ENCODE data around the gene NTM.

GRCh38 chr11:132137289-132137980, 767.0 kb downstream of the NTM start:
- TF ChIP-seq, protein P1, sequence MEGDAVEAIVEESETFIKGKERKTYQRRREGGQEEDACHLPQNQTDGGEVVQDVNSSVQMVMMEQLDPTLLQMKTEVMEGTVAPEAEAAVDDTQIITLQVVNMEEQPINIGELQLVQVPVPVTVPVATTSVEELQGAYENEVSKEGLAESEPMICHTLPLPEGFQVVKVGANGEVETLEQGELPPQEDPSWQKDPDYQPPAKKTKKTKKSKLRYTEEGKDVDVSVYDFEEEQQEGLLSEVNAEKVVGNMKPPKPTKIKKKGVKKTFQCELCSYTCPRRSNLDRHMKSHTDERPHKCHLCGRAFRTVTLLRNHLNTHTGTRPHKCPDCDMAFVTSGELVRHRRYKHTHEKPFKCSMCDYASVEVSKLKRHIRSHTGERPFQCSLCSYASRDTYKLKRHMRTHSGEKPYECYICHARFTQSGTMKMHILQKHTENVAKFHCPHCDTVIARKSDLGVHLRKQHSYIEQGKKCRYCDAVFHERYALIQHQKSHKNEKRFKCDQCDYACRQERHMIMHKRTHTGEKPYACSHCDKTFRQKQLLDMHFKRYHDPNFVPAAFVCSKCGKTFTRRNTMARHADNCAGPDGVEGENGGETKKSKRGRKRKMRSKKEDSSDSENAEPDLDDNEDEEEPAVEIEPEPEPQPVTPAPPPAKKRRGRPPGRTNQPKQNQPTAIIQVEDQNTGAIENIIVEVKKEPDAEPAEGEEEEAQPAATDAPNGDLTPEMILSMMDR (IDR thresholded peaks at IDR 0.05) = no peak
- no peak for TF ChIP-seq POLR2A (IDR thresholded peaks at IDR 0.05)
- TF ChIP-seq POLR2AphosphoS5 (IDR thresholded peaks at IDR 0.05) = no peak

Measured in breast epithelium (tissue), 3 donors.